HepG2 (cell line): ENCODE results near the gene YIF1B. TPM values are rescaled to one million over a fixed set of nuclear protein-coding genes. Genes with fewer than 3 reads are reported as not detected.

Experiments
- CC2D1A ChIP-seq: sonication (generic); formaldehyde crosslinking; IDR thresholded peaks from 2 replicates; pipeline ENCODE4 v1.8.1; 2023; ENCODE audit warnings: mild to moderate bottlenecking, missing genetic modification reagents
- ETS1 ChIP-seq: sonication (generic); formaldehyde crosslinking; IDR thresholded peaks from 2 replicates; pipeline ENCODE4 v1.4.0; 2020; ENCODE audit warnings: missing genetic modification reagents
- FUBP1 ChIP-seq: sonication (generic); formaldehyde crosslinking; IDR thresholded peaks from 2 replicates; pipeline ENCODE4 v1.5.1; 2020; ENCODE audit warnings: missing genetic modification reagents, mild to moderate bottlenecking, borderline replicate concordance
- ONECUT2 ChIP-seq: sonication (generic); formaldehyde crosslinking; IDR thresholded peaks from 2 replicates; pipeline ENCODE4 v1.4.0; 2020; ENCODE audit warnings: missing genetic modification reagents
- POLR2A ChIP-seq, 2 experiments: IDR thresholded peaks; 2 replicates each; pipeline ENCODE4 v1.6.1; 2011; ENCODE audit warnings: low read depth in 2 of 2, low read length in 2 of 2, mild to moderate bottlenecking in 1 of 2, moderate library complexity in 1 of 2; ENCODE audit not compliant: insufficient read depth in 1 of 2
- SRF ChIP-seq: IDR thresholded peaks from 2 replicates; pipeline ENCODE4 v1.6.1; 2011; ENCODE audit warnings: mild to moderate bottlenecking, low read depth, low read length, moderate library complexity
- THAP7 ChIP-seq: sonication (generic); formaldehyde crosslinking; IDR thresholded peaks from 2 replicates; pipeline ENCODE4 v1.8.1; 2023; ENCODE audit warnings: mild to moderate bottlenecking, missing genetic modification reagents
- ZBTB7A ChIP-seq: sonication (generic); formaldehyde crosslinking; IDR thresholded peaks from 2 replicates; pipeline ENCODE4 v1.8.0; 2022; ENCODE audit warnings: mild to moderate bottlenecking, missing genetic modification reagents
- ZFP36L1 ChIP-seq: sonication (generic); formaldehyde crosslinking; IDR thresholded peaks from 2 replicates; pipeline ENCODE4 v1.8.0; 2022; ENCODE audit warnings: mild to moderate bottlenecking, missing genetic modification reagents, moderate library complexity
- polyA plus RNA-seq, 8 experiments: library from polyadenylated mRNA; depleted of rRNA in 3 of 8; stranded (reverse) in 7 of 8; unstranded in 1 of 8; fragments of >200 nt; fragmentation: Illumina TruSeq in 4 of 8; extraction: Trizol in 4 of 8; gene quantifications; 2 replicates each; pipeline versions ENCODE4 v1.2.1 to v1.2.3, GENCODE V29; 2011 to 2016; ENCODE audit warnings: low read depth in 4 of 8, missing spikeins in 1 of 8, mixed read lengths in 1 of 8; ENCODE audit not compliant: insufficient read depth in 1 of 8
- total RNA-seq, 5 experiments: library from RNA; depleted of rRNA; stranded (reverse); fragments of >200 nt; fragmentation: Illumina TruSeq; extraction: Trizol; gene quantifications; 2 replicates each; pipeline ENCODE4 v1.2.3, GENCODE V29; 2016; ENCODE audit warnings: low read depth in 1 of 5
- TF ChIP-seq, protein P1 (sequence below): IDR thresholded peaks from 2 replicates; pipeline ENCODE4 v1.6.1; 2016
- TF ChIP-seq, protein P2 (sequence below): sonication (generic); formaldehyde crosslinking; conservative IDR thresholded peaks from 2 replicates; pipeline ENCODE4 v1.4.0; 2020; ENCODE audit warnings: missing genetic modification reagents

Gene YIF1B
- total and polyA plus RNA-seq, 2 of the 13 experiments (the other 11 are each of a cell fraction or from before 2014, with no cell fraction given) = 41.4 to 85.2 TPM

- TF ChIP-seq ETS1 (CRISPR knock-in tag) (no peak), THAP7 (CRISPR knock-in tag) (no peak), POLR2A (IDR thresholded peaks at IDR 0.05; ENCODE audit: insufficient read depth in 1 of 2, low read depth in 2 of 2, low read length in 2 of 2) (no peak), FUBP1 (CRISPR knock-in tag) (no peak), ZBTB7A (CRISPR knock-in tag) (no peak), ONECUT2 (no peak), SRF (no peak), CC2D1A (CRISPR knock-in tag) (no peak), ZFP36L1 (CRISPR knock-in tag) (no peak)
- TF ChIP-seq, protein P1, sequence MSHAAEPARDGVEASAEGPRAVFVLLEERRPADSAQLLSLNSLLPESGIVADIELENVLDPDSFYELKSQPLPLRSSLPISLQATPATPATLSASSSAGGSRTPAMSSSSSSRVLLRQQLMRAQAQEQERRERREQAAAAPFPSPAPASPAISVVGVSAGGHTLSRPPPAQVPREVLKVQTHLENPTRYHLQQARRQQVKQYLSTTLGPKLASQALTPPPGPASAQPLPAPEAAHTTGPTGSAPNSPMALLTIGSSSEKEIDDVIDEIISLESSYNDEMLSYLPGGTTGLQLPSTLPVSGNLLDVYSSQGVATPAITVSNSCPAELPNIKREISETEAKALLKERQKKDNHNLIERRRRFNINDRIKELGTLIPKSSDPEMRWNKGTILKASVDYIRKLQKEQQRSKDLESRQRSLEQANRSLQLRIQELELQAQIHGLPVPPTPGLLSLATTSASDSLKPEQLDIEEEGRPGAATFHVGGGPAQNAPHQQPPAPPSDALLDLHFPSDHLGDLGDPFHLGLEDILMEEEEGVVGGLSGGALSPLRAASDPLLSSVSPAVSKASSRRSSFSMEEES = no peak
- TF ChIP-seq, protein P2, sequence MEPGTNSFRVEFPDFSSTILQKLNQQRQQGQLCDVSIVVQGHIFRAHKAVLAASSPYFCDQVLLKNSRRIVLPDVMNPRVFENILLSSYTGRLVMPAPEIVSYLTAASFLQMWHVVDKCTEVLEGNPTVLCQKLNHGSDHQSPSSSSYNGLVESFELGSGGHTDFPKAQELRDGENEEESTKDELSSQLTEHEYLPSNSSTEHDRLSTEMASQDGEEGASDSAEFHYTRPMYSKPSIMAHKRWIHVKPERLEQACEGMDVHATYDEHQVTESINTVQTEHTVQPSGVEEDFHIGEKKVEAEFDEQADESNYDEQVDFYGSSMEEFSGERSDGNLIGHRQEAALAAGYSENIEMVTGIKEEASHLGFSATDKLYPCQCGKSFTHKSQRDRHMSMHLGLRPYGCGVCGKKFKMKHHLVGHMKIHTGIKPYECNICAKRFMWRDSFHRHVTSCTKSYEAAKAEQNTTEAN (CRISPR knock-in tag) = no peak
- TF ChIP-seq, all 625 proteins: peak for 0
Observed at GRCh38 chr19:38265921-38266429, 49.8 kb downstream of the YIF1B start (continued).
